Measurements from ENCODE around the gene PUSL1. TPM values are rescaled to one million over a fixed set of nuclear protein-coding genes. Genes with fewer than 3 reads are reported as not detected.

The PUSL1 gene
- total and polyA plus RNA-seq, 2 of the 13 experiments (the other 11 are each of a cell fraction or from before 2014, with no cell fraction given), result 8.3 to 22.2 TPM

DNA sequence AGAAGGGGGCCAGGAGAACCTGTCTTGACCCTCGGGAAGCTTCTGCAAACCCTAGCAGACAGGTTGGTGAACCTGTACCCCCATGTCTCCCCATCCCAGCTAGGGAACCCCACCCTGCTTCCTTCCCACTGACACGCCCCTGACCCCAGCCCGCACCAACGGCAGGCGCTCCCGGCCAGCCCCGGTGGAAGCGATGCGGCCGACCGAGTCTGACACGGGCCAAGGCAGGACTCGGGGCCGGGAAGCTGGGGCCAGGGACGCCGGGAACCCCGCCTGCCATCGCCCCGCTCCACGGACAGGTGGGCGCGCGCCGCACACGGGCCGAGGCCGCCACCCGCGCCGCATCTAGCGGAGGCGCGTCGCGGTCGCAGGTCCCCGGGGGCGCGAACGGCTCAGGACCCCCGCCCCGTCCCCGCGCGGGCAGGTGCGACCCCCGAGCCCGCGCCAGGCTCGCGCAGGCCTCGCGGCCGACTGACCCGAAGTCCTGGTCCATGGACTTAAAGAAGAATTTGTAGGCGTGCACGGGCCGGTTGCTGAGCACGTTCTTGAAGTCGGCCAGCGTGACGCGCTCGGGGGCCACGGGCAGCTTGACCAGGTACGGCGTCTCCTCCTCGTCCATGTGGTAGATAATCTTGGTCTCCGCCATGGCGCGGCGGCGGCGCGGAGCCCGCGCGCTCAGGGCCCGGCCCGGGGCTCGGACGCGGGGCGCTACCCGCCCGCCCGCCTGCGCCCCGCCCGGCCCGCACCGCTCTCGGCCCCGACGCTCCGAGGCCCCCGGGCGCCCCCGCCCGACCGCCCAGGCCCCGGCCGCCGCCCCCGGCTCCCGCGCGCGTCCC lies 40.2 kb downstream of the PUSL1 start (continued):
- TF ChIP-seq, protein P1, sequence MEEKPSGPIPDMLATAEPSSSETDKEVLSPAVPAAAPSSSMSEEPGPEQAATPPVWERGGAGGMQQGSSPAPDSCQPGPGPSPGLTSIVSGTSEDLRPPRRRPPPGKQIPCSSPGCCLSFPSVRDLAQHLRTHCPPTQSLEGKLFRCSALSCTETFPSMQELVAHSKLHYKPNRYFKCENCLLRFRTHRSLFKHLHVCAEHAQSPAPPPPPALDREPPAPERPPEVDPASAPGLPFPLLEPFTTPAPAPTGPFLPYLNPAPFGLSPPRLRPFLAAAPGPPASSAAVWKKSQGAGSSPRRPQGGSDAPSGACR (CRISPR knock-in tag; IDR thresholded peaks at IDR 0.05), result no peak
- TF ChIP-seq, protein P2, sequence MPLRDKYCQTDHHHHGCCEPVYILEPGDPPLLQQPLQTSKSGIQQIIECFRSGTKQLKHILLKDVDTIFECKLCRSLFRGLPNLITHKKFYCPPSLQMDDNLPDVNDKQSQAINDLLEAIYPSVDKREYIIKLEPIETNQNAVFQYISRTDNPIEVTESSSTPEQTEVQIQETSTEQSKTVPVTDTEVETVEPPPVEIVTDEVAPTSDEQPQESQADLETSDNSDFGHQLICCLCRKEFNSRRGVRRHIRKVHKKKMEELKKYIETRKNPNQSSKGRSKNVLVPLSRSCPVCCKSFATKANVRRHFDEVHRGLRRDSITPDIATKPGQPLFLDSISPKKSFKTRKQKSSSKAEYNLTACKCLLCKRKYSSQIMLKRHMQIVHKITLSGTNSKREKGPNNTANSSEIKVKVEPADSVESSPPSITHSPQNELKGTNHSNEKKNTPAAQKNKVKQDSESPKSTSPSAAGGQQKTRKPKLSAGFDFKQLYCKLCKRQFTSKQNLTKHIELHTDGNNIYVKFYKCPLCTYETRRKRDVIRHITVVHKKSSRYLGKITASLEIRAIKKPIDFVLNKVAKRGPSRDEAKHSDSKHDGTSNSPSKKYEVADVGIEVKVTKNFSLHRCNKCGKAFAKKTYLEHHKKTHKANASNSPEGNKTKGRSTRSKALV (CRISPR knock-in tag; IDR thresholded peaks at IDR 0.05), result peak; percentile 25; the same call in 1 of the 2 replicates
- TF ChIP-seq ZNF546 (CRISPR knock-in tag; conservative IDR thresholded peaks at IDR 0.05), result no peak
- peak; percentile 30; the same call in 1 of the 2 replicates for TF ChIP-seq YEATS4 (CRISPR knock-in tag; IDR thresholded peaks at IDR 0.05; ENCODE audit: borderline replicate concordance)
- 0 out of 2 replicates have a peak, but pooled peaks have one; percentile 9 for TF ChIP-seq FOXC1 (CRISPR knock-in tag; IDR thresholded peaks at IDR 0.05; ENCODE audit: borderline replicate concordance)
- no peak for TF ChIP-seq ERF (CRISPR knock-in tag; IDR thresholded peaks at IDR 0.05)
- 0 out of 4 replicates have a peak, but pooled peaks of 1 of the 2 experiments have one; percentile 17 for TF ChIP-seq POLR2A (IDR thresholded peaks at IDR 0.05; ENCODE audit: insufficient read depth in 1 of 2, low read depth in 2 of 2, low read length in 2 of 2)
- 0 out of 2 replicates have a peak, but pooled peaks have one; percentile 20 for TF ChIP-seq TAF1 (CRISPR knock-in tag; IDR thresholded peaks at IDR 0.05)
- TF ChIP-seq SRSF4 (IDR thresholded peaks at IDR 0.05; ENCODE audit: low read depth, low read length, poor library complexity, severe bottlenecking), result no peak
- no peak for TF ChIP-seq ESRRA (CRISPR knock-in tag; IDR thresholded peaks at IDR 0.05; ENCODE audit: low read depth)
- TF ChIP-seq ZFY (CRISPR knock-in tag; IDR thresholded peaks at IDR 0.05), result 0 out of 2 replicates have a peak, but pooled peaks have one; percentile 10
- TF ChIP-seq MTA1 (CRISPR knock-in tag; IDR thresholded peaks at IDR 0.05; ENCODE audit: borderline replicate concordance), result peak; percentile 7; the same call in 1 of the 2 replicates
- no peak for TF ChIP-seq ZNF432 (CRISPR knock-in tag; IDR thresholded peaks at IDR 0.05; ENCODE audit: borderline replicate concordance)
- no peak for TF ChIP-seq ZNF251 (CRISPR knock-in tag; IDR thresholded peaks at IDR 0.05)
- TF ChIP-seq ZNF770 (CRISPR knock-in tag; IDR thresholded peaks at IDR 0.05), result no peak
- no peak for TF ChIP-seq ZNF543 (CRISPR knock-in tag; IDR thresholded peaks at IDR 0.05)
- TF ChIP-seq, protein P3, sequence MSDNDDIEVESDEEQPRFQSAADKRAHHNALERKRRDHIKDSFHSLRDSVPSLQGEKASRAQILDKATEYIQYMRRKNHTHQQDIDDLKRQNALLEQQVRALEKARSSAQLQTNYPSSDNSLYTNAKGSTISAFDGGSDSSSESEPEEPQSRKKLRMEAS (IDR thresholded peaks at IDR 0.05), result no peak; the same call in 1 of the 2 replicates

All from HepG2 (cell line).